Activated CD4-positive, alpha-beta T cell treated with anti-CD3 and anti-CD28 coated beads for 24 hours (primary cell): ENCODE data around the gene GNAT3.

Experiments used
- DNase-seq, 2 donors: peaks; one replicate each; pipeline ENCODE4 v3.0.0-alpha.2; 2020; ENCODE audit warnings: low read depth in 2 of 2

GNAT3 gene

DNA sequence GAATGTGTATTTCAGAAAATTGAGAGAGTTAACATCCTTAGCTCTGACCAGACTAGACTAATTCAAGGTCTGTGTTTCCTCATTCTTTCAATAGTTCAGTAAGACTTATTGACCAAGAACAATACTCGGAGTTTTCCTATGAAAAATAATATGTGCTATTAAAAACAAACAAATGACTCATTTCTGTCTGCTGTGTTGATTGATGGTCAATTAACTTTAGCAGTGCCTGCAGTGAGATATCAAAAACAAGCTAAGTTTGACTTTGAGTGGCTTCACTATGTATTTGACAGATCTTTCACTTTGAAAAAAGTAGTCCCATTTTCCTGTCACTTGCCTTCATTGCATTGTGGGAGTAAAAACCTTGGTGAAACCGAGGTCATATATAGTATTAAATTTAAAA, 91.0 kb downstream of the GNAT3 start:
- DNase-seq: no peak

DNA sequence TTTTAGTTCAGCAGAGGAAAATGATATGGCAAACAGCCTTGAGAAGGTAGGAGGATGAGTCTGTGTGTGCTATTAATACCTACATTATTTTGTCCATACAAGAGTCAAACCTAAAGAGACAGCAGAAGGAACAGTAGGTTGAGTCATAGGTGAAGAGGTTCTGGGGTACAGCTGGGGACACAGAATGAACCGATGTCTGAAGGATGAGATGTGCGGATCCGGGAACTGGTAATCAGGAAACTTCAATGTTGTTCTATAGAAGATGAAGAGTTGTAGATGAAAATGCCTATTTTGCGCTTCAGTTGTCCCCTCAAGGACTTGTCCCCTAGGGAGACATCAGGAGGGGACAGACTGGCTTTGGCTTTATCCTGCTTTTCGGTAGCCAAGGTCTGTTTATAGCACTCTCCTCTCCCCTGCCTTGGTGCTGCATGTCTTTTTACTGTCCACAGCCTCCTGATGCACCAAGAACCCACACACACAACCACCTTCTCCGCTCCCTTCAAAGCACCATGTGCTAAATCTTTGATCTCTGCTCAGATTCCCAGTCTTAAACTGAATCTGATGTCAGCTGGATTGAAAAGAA, 94.6 kb downstream of the GNAT3 start:
- no peak for DNase-seq

GRCh38 chr7:80415522-80415921, 96.3 kb downstream of the GNAT3 start:
- DNase-seq: no peak

- no peak for DNase-seq
These were observed 96.8 kb downstream of the GNAT3 start for GRCh38 chr7:80415114-80415513.

DNA sequence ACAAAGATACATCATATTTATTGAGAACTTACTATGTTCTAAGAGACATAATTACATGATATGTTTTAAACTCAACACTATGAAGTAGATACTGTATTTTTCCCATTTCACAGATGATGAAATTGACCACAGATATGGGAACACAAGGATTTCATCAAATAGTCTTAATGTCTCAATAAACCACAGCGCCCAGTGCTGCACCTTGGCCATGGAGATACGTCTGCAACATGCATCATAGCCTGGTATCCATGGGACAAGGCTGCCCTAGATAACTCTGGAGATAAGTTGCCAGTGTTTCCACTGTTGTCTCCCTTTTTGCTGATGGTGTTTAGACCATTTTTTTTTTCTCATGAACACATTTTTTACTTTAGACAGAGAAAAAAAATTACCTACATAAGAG, 97.5 kb downstream of the GNAT3 start:
- DNase-seq: no peak

- no peak for DNase-seq
These were observed 98.4 kb downstream of the GNAT3 start for GRCh38 chr7:80413383-80413945.

DNA sequence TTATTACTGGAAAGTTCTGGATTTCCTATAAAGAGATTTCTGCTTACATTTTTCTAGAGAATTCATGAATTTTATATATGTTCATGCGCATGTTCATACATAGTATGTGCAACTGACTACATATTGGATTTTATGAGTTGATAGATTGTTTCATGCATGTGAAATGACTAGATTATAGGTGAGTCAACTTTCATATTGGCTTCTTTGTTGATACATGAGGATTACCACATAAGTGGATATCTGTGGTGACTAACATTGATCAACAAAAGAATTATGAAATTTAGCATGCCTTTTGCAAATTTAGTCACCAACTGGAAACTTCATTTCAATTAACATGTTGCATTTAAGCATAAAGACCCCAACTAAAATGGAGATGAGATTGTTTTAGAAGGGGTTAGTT, 99.0 kb downstream of the GNAT3 start:
- DNase-seq: no peak

DNA sequence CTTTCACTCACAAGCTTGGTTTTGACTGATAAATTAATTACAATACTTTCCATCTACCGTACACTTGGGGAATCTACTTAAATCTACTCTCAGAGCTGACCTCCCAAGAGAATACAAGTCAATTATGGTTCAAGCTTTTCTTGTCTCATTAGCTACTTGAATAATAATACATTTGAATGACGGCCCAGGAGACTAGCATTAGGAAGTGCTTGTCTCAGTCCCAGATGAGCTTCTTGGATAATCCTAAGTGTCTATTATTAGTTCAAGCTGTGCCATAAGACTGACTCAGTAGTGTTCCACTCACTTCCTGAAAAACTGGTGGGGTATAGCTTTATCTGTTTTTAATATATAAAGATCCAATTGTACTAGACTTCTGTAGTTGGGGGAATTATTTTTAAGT, 100.2 kb downstream of the GNAT3 start:
- DNase-seq: no peak

GRCh38 chr7:80410081-80410480, 101.8 kb downstream of the GNAT3 start:
- DNase-seq: no peak
